ENCODE results near the gene GABRB1.

Gene GABRB1

GRCh38 chr4:47045261-47045660, 13.9 kb downstream of the GABRB1 start:
- no peaks in the 10 kb centered on the region for H3K9me3 ChIP-seq (replicated peaks; ENCODE audit: insufficient read depth, low read length)
- TF ChIP-seq EZH2phosphoT487 (IDR thresholded peaks at IDR 0.05; ENCODE audit: low read length) (no peak), CTCF (IDR thresholded peaks at IDR 0.05; ENCODE audit: low read length) (no peak), EZH2 (optimal IDR thresholded peaks at IDR 0.05; ENCODE audit: low read depth, low read length) (no peak)
- H3K4me3 ChIP-seq (ENCODE audit: low read length), result no peak overlapping the region

DNA sequence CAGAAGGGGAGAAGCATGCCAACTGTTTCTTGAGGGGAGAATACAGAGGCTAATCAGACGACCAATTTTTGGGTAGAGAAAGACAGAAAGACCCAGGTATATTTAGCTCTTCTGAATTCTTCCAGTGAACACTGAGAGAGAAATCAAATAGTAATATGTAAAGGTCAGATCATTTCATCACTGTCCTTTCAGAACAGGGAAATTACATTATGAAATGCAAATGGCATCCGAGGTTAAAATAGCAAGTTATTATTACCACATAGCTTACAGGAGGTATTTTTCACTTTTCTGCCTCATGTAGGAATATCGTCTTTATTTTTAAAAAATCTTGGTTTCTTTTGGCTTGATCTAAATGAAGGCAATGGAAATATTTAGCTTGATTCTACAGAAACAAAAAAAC, 18.0 kb downstream of the GABRB1 start:
- no peak overlapping the region for H3K4me3 ChIP-seq (ENCODE audit: low read length)
- no peaks in the 10 kb centered on the region for H3K27me3 ChIP-seq (replicated peaks; ENCODE audit: insufficient read depth, low read length)
- DNase-seq, result no peak
- no peaks in the 10 kb centered on the region for H3K9me2 ChIP-seq (replicated peaks; ENCODE audit: insufficient read depth, low read length)
- no peaks in the 10 kb centered on the region for H3K79me2 ChIP-seq (ENCODE audit: low read length)
- no peak overlapping the region for H2AFZ ChIP-seq (ENCODE audit: low read length)
- H3K4me2 ChIP-seq (ENCODE audit: low read depth, low read length), result no peak overlapping the region
- H3K4me1 ChIP-seq (ENCODE audit: low read length), result no peaks in the 10 kb centered on the region
- no peak overlapping the region for H3K27ac ChIP-seq (ENCODE audit: low read length)
- no peak overlapping the region for H3K9ac ChIP-seq (ENCODE audit: low read length)
- no peaks in the 10 kb centered on the region for H3F3A ChIP-seq (ENCODE audit: insufficient read depth, low read length)
- TF ChIP-seq EZH2 (optimal IDR thresholded peaks at IDR 0.05; ENCODE audit: low read depth, low read length) (no peak), CTCF (IDR thresholded peaks at IDR 0.05; ENCODE audit: low read length) (no peak), EZH2phosphoT487 (IDR thresholded peaks at IDR 0.05; ENCODE audit: low read length) (no peak)
- H3K9me3 ChIP-seq (replicated peaks; ENCODE audit: insufficient read depth, low read length), result no peaks in the 10 kb centered on the region
- H3K36me3 ChIP-seq (replicated peaks; ENCODE audit: insufficient read depth, low read length), result no peaks in the 10 kb centered on the region
- H4K20me1 ChIP-seq (ENCODE audit: insufficient read depth, low read length), result no peaks in the 10 kb centered on the region

More at GRCh38 chr4:47045261-47045660, 13.9 kb downstream of the GABRB1 start:
- Histone ChIP-seq H3K27me3 (replicated peaks; ENCODE audit: insufficient read depth, low read length) (no peaks in the 10 kb centered on the region), H3K36me3 (replicated peaks; ENCODE audit: insufficient read depth, low read length) (no peaks in the 10 kb centered on the region), H3K4me1 (ENCODE audit: low read length) (no peaks in the 10 kb centered on the region), H3K9me2 (replicated peaks; ENCODE audit: insufficient read depth, low read length) (no peaks in the 10 kb centered on the region), H3K27ac (ENCODE audit: low read length) (no peak overlapping the region), H3K79me2 (ENCODE audit: low read length) (no peaks in the 10 kb centered on the region), H3K9ac (ENCODE audit: low read length) (no peak overlapping the region), H3F3A (ENCODE audit: insufficient read depth, low read length) (no peaks in the 10 kb centered on the region), H4K20me1 (ENCODE audit: insufficient read depth, low read length) (no peaks in the 10 kb centered on the region), H2AFZ (ENCODE audit: low read length) (no peak overlapping the region), H3K4me2 (ENCODE audit: low read depth, low read length) (no peak overlapping the region)
- no peak for DNase-seq

DNA sequence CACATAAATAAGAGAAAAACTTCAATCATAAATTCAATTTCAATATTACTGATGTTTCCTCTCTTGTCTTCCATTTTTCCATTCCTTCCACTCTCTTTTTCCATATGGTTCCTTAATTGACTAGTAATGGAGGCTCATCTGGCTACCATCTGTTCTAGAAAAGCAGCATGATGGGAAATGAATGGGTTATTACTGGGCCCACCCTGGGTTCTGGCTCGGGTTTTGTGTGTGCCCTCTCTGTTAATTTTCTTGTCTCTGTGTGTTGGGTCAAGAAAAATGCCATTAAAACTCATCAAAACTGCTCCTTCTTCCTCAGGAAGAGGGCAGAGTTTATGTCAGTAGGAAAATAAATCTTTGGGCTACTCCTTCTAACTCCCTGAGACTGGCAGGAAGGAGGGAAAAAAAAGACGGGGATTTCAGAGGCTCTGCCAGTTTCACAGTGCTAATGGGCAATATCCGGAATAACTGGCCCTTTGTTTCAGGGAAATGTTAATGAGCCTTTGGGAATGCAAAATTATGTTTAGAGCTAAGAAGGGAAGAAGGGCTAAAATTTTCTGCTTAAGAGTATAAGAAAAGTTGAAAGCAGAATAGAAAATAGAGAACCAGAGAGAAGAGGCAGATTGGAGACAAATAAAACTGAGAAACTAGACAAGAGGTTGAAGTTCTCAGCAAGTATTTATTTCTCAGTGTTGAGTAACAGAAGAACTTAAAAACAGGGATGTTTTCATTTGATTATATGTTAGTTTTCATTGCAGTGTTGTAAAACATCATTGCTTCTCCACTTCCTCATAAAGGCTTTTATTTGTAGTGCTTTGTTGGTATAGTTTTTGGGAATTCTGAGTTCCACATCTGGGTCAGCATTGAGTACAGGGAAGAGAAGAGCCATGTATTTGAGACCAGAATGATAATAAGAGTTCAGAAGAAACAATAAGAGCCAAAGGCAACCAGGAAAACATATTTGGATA, 19.7 kb downstream of the GABRB1 start:
- TF ChIP-seq CTCF (IDR thresholded peaks at IDR 0.05; ENCODE audit: low read length), result no peak
- Histone ChIP-seq H3F3A (ENCODE audit: insufficient read depth, low read length) (no peaks in the 10 kb centered on the region), H2AFZ (ENCODE audit: low read length) (no peak overlapping the region), H4K20me1 (ENCODE audit: insufficient read depth, low read length) (no peaks in the 10 kb centered on the region), H3K79me2 (ENCODE audit: low read length) (no peaks in the 10 kb centered on the region), H3K9me3 (replicated peaks; ENCODE audit: insufficient read depth, low read length) (no peaks in the 10 kb centered on the region), H3K36me3 (replicated peaks; ENCODE audit: insufficient read depth, low read length) (no peaks in the 10 kb centered on the region), H3K9me2 (replicated peaks; ENCODE audit: insufficient read depth, low read length) (no peaks in the 10 kb centered on the region), H3K27me3 (replicated peaks; ENCODE audit: insufficient read depth, low read length) (no peaks in the 10 kb centered on the region), H3K4me1 (ENCODE audit: low read length) (no peaks in the 10 kb centered on the region), H3K4me3 (ENCODE audit: low read length) (no peak overlapping the region), H3K4me2 (ENCODE audit: low read depth, low read length) (no peak overlapping the region), H3K27ac (ENCODE audit: low read length) (no peak overlapping the region), H3K9ac (ENCODE audit: low read length) (no peak overlapping the region)
- DNase-seq, result no peak
